NCI-H748 (cell line): ENCODE measurements around the gene GRAP.
A peak's percentile ranks its signal among the peaks of the same experiment; 100 is the strongest.
"Not testable (repeated sequence)": the region's sequence is repeated elsewhere in the genome, so short reads cannot be mapped to it uniquely, and the experiment has no call there.

Source experiments
- DNase-seq: peaks from one replicate; lab custom pipeline; 2025; ENCODE audit not compliant: unreplicated experiment; lab: John Stamatoyannopoulos, UW

GRAP gene

GRCh38 chr17:19042369-19042768, 4.4 kb downstream of the GRAP start:
- not testable (repeated sequence) for DNase-seq

GRCh38 chr17:19041871-19042270, 4.9 kb downstream of the GRAP start:
- DNase-seq = not testable (repeated sequence)

- DNase-seq = not testable (repeated sequence)
Measured at GRCh38 chr17:19040350-19040749, 6.4 kb downstream of the GRAP start.

- DNase-seq = not testable (repeated sequence)
Measured at GRCh38 chr17:19038730-19039129, 8.0 kb downstream of the GRAP start.

- DNase-seq = not testable (repeated sequence)
Measured at GRCh38 chr17:19038007-19038406, 8.8 kb downstream of the GRAP start.

GRCh38 chr17:19037547-19037946, 9.2 kb downstream of the GRAP start:
- not testable (repeated sequence) for DNase-seq

- not testable (repeated sequence) for DNase-seq
Measured at GRCh38 chr17:19036186-19036585, 10.6 kb downstream of the GRAP start.

GRCh38 chr17:19032377-19032988, 14.3 kb downstream of the GRAP start:
- not testable (repeated sequence) for DNase-seq

GRCh38 chr17:19031729-19032128, 15.0 kb downstream of the GRAP start:
- DNase-seq = not testable (repeated sequence)

- not testable (repeated sequence) for DNase-seq
Measured at GRCh38 chr17:19030771-19031449, 15.8 kb downstream of the GRAP start.

GRCh38 chr17:19029740-19030139, 17.0 kb downstream of the GRAP start:
- DNase-seq = not testable (repeated sequence)

- not testable (repeated sequence) for DNase-seq
Measured at GRCh38 chr17:19028671-19029070, 18.1 kb downstream of the GRAP start.

GRCh38 chr17:19024101-19025078, 22.4 kb downstream of the GRAP start:
- no peak for DNase-seq

GRCh38 chr17:19023209-19023999, 23.4 kb downstream of the GRAP start:
- DNase-seq = no peak

- DNase-seq = no peak
Measured at GRCh38 chr17:19022747-19023146, 24.0 kb downstream of the GRAP start.

GRCh38 chr17:19022128-19022527, 24.6 kb downstream of the GRAP start:
- DNase-seq = no peak

GRCh38 chr17:19021622-19022083, 25.1 kb downstream of the GRAP start:
- DNase-seq = peak; percentile 23

GRCh38 chr17:19021011-19021621, 25.6 kb downstream of the GRAP start:
- not testable (repeated sequence) for DNase-seq

GRCh38 chr17:19020016-19020415, 26.7 kb downstream of the GRAP start:
- DNase-seq = no peak
